GM18868 (cell line): Measurements from ENCODE around the gene C2orf15.
"Not testable (repeated sequence)": the region's sequence is repeated elsewhere in the genome, so short reads cannot be mapped to it uniquely, and the experiment has no call there.

Experiments
- ATAC-seq: cut with Tn5 transposase; IDR thresholded peaks from one replicate; pipeline ENCODE4 v1.9.1; 2021; ENCODE audit warnings: mild to moderate bottlenecking, moderate library complexity; ENCODE audit not compliant: unreplicated experiment

The C2orf15 gene

DNA sequence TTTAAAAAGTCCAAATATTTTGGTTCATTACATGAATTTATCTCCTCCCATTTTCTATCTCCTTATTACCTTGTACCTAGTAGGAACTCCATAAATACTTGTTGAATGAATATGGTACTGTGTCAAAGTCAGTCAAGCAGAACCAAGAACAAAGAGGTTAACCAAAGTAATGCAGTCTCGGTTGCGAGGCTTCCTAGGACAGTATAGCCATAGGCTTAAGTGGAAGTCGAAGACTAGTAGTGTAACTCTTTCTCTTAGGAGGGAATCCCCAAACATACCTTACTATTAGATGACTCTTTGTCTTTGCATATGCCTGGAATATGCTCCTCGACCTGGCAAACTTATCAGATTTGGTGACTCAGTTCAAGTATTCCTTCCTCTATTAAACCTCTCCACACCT, 18.1 kb downstream of the C2orf15 start:
- no peak for ATAC-seq

DNA sequence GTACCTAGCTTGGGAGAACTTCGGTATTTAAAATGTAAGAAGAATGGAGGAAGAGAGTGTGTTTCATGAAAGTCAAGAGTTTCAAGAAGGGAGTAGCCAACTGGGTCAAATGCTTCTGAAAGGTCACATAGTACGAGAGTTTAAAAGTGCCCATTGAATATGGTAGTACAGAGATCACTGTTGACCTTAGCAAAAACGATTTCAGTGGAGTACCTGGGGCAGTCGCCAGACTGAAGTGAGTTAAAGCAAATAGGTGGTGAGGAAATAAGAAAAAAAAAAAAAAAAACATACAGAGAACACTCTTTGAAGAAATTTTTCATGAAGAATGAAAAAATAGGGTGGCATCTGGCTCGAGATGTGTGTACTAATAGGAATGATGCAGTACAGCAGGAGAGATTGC, 24.7 kb downstream of the C2orf15 start:
- ATAC-seq = no peak

DNA sequence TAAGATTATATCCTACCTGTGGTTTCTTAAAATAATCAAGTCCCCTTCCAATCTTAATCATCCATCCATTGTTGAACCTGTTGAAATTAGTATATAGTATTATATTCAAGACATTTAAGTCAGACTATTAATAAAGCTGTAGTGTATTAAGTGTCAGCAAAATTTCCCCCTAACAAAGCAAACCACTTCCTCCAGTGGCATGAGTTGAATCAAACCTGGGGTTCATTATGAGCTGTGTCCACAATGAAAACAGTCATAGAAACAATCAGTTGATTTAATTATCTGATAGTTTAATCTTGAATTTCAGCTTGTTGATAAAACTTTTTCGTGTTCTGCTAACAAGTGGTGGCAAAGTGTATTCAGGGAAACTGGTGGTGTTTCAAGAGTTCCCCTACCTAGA, 28.0 kb downstream of the C2orf15 start:
- no peak for ATAC-seq

DNA sequence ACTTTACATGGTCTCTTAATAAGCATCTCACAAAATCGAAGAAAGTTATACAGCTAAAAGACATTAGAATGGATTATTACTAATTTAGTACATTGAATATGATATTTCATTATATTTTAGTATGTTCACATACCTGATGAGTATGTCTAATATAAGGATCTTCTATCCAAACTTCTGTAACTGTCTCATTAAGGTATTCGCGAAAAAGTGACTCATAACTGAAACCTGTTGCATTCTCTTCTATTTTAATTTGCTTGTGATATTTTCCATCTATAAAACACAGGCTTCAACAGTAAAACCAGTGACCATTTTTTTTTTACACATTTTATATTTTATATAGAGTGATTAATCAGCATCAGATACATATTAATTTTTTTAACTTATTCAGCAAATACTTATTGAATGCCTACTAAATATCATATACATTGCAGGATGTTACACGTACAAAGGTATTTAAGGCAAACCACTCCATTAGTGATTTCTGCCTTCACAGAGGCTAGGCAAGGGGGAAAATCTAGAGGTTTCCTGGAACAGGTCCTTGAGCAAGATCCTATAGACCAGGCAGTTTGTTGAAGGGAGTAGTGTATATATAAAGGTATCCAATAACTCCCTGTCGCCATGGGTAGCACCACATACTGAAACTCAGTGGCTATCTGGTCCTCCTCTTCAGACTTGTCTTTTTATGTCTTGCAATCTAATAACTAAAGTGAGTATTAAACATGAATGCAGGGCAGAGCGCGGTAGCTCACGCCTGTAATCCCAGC, 30.1 kb downstream of the C2orf15 start:
- ATAC-seq = no peak

DNA sequence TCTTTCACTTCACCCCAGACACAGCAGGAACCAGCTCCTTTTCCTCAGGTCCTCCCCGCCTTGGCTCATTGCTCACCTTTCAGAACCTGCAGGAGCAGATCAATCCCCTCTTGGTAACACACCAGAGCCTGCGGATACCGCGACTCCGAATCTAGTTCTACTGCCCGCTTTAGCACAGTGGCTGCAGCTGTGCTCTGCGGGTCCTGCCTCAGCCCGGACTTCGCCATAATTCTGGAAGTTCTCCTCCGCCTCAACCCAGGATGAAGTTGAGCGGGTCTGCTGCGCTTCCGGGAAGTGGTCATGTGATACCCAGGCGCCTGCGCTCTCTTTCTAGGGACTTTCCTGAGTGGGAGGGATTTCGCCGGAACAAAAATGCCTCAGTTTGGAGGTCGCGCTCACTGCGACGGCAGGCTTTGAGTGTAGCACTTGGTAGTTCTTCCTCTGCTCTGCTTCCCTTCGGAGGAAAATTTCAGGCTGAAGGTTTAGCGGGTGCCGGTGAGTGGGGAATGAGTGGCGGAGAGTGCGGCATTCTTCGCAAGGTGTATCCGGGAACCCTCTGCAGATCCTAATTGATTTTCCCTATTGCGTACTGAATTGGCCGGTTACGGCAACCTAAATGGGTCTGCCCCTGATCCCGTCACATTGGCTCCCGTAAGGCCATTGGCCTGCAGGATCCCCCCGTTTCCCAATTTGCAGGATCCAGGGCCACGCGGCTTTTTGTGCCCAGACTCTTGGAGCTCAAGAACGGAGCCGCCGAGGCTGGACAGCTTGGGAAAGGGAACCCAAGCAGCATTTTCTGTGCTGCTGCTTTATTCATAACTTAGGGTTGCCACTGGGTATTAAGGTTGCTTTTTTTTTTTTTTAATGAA, 39.5 kb downstream of the C2orf15 start, which contains the start of the genes MITD1 and MRPL30:
MITD1 (minus strand) TSS at position 304 of the 869 bp plus-strand sequence; CDS start at position 227, 77 bp downstream.
MRPL30 (plus strand) TSS at position 430 of the 869 bp plus-strand sequence. CDS start 5,020 bp downstream, outside the sequence.
- ATAC-seq = peak; percentile 88

DNA sequence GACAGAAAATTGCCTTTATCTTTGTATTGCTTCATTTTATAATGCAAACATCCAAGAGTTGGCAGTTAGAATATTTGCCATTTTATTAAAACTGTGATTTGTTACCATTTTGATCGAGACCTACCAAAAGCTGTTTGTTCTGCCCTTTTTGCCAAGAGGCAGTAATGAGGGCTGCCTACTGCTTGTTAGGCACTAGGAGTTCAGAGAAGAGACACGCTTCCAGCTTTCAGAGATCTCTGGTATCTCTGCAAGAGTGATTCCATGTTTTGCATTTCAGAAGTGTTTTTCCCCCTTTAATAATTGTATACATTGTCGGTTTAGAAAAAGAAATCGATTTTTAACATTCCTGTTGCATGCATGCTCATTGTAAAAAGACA, 40.1 kb downstream of the C2orf15 start:
- ATAC-seq = no peak

DNA sequence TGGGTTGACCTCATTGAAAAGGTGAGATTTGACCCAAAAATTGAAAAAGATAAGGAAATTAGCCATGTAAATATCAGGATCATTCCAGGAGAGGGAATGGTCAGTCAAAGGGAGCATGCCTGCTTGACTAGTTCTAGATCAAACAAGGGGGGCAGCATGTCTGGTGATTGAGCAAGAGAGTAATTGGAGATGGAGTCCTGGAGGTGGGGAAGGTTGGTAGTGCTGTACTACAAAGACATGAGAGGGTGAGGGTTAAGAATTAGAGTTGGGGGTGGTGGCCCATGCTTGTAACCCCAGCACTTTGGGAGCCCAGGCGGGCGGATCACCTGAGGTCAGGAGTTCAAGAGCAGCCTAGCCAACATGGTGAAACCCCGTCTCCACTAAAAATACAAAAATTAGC, 41.5 kb downstream of the C2orf15 start:
- no peak for ATAC-seq

DNA sequence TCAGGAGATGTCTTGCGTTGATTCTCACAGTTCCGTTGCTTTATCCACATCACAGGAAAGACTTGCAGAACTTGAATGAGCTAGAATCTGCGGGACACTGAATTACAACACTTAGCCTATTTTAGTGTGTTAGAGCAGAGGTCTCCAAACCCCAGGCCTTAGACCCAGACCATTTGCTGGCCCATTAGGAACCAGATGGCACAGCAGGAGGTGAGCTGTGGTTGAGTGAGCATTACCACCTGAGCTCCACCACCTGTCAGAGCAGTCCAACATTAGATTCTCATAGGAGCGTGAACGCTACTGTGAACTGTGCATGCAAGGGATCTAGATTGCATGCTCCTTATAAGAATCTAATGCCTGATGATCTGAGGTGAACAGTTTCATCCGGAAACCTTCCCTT, 43.3 kb downstream of the C2orf15 start:
- ATAC-seq = no peak

DNA sequence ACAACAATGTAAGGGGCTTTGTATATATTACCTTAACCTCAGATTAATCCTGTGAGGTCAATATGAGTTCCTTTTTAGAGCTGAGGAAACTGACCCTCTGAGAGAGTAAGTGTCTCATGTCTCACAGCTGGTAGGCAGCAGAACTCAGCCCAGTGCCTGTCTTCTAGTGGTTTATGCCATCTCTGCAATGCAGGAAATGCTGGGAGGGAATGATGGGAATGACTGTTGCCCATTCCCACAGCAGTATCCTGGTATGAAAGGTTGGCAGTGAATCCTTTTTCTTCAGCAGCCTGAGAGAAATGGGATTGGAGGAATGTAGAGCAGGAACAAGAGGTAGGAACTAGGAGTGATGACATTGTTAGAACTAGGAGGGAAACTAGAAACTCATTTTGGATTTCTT, 45.5 kb downstream of the C2orf15 start:
- ATAC-seq = no peak

DNA sequence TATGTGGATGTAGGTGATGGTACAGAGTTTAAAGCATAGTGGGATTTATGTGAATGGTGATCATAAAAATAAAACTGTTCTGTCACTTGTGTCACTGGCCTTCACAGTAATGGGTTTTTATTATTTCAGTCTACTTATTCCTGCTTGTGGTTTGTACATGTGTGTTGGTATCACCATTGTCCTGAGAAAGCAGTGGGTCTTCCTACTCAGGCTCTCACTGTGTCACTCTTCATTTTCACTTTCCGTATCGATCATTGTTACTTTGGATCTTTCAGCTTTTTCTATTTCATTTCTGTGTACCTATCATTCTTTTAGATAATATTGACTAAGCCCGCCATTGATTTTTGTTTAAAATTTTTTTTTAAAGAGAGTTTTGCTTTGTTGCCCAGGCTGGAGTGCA, 46.9 kb downstream of the C2orf15 start:
- ATAC-seq = no peak

DNA sequence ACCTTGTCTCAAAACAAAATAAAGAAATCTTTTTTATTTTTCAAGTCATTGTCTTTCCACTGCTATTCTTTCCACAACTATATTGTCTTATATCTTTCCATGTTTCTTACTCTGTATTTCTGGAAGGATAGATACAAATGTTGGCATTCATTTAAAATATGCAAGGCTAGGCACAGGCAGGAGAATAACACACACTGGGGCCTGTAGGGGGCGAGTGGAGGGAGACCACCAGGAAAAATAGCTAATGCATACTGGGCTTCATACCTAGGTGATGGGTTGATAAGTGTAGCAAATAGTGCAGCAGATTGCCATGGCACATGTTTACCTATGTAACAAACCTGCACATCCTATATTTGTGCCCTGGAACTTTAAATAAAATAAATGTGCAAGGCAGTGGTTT, 49.0 kb downstream of the C2orf15 start:
- no peak for ATAC-seq

DNA sequence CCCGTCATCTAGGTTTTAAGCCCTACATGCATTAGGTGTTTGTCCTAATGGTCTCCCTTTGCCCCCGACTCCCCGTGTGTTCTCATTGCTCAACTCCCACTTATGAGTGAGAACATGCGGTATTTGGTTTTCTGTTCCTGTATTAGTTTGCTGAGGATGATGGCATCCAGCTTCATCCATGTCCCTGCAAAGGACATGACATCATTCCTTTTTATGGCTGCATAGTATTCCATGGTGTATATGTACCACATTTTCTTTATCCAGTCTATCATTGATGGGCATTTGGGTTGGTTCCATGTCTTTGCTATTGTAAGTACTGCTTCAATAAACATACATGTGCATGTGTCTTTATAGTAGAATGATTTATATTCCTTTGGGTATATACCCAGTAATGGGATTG, 50.9 kb downstream of the C2orf15 start:
- not testable (repeated sequence) for ATAC-seq

DNA sequence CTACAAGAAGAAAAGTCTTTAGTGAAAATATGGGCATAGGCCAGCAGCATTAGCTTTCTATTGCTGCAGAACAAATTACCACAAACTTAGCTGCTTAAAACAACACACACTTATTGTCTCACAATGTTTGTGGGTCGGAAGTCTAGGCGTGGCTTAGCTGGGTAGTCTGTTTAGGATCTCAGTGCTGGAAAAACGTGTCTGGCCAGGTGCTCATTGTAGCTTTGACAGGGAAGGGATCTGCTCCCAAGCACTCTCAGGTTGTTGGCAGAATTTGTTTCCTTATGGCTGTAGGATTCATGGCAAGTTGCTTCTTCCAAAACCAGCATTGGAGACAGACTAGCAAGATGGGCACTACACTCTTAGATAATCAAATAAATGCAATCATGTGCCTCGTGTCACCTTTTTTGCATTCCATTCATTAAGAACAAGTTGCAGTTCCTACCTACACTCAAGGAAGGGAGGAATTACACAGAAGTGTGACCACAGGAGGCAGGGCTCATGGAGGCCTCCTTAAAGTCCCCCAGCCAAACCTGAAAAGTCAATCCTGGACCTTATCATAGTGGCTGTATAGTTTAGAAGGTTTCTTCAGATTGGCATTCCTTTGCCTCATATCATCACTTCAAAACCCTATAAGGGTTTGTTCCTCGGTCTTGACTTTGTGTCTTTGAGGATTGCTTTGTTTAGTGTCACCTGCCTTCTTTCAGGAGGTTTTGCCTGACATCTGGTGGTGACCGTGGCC, 56.8 kb downstream of the C2orf15 start:
- ATAC-seq = no peak

DNA sequence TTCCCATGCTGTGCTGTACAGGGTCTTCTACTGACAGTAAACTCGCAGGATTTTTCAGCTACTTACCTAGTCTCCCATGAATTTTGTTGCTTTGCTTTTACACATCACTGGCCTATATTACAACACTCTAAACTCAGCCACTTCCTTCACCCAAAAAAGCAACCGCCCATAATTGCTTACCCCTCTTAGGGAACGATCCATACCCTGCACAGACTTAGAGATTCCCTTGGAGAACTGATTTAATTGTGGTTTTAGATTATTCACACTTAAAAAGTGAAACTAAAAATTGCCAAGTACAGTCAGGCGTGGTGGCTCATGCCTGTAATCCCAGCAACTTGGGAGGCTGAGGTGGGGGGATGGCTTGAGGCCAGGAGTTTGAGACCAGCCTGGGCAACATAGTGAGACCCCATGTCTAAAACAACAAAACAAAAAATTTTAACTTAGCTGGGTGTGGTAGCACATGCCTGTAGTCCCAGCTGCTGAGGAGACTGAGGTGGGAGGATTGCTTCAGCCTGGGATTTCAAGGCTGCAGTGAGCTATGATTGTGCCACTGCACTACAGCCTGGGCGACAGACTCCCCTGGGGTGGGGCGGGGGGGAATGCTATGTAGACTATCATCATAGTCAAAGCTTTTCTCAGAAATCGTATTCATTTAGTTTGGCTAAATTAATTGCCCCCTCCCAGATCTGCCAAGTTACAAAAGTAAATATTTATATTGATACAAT, 58.7 kb downstream of the C2orf15 start:
- ATAC-seq = no peak
